ENCODE measurements around the gene WSCD1. TPM values are rescaled to one million over a fixed set of nuclear protein-coding genes. Genes with fewer than 3 reads are reported as not detected.

Gene WSCD1
- total RNA-seq, 2 experiments from 2014 or later = not detected

- H3K9me2 ChIP-seq (ENCODE audit: insufficient read depth, low read length) = no peaks in the 10 kb centered on the region
- no peaks in the 10 kb centered on the region for H3K36me3 ChIP-seq (ENCODE audit: insufficient read depth, low read length)
- no peaks in the 10 kb centered on the region for H3K9me3 ChIP-seq (ENCODE audit: low read length)
- H2AFZ ChIP-seq (ENCODE audit: low read length) = no peak overlapping the region
- no peaks in the 10 kb centered on the region for H4K20me1 ChIP-seq (ENCODE audit: insufficient read depth, low read length)
- H3K4me3 ChIP-seq (ENCODE audit: low read depth, low read length, poor library complexity, severe bottlenecking) = no peak overlapping the region
- no peak overlapping the region for H3K27ac ChIP-seq (ENCODE audit: low read depth, low read length, poor library complexity, severe bottlenecking)
- intact Hi-C loops (cut with micrococcal nuclease; ENCODE audit: unreplicated experiment) = no loop called here
- H3K4me2 ChIP-seq (ENCODE audit: low read length) = no peak overlapping the region
- TF ChIP-seq EZH2phosphoT487 (IDR thresholded peaks at IDR 0.05; ENCODE audit: borderline replicate concordance, low read depth, low read length) (no peak), CTCF (conservative IDR thresholded peaks at IDR 0.05; ENCODE audit: low read length) (no peak)
- CTCF ChIA-PET (ENCODE audit: unreplicated experiment) = no interaction called here
- POLR2A ChIA-PET = no interaction called here
- no TSS peak for BruUV-seq (replicated peaks)
- no peaks in the 10 kb centered on the region for H3K4me1 ChIP-seq (ENCODE audit: insufficient read depth, low read length, poor library complexity, severe bottlenecking)
- no peak for DNase-seq (ENCODE audit: low spot score)
- no peaks in the 10 kb centered on the region for H3K79me2 ChIP-seq (ENCODE audit: insufficient read depth, low read depth, low read length)
Observed at GRCh38 chr17:6162892-6163291, 92.7 kb downstream of the WSCD1 start.

- H3K4me2 ChIP-seq (ENCODE audit: low read length) = no peak overlapping the region
- H2AFZ ChIP-seq (ENCODE audit: low read length) = no peak overlapping the region
- H3K36me3 ChIP-seq (ENCODE audit: insufficient read depth, low read length) = no peaks in the 10 kb centered on the region
- H3K27ac ChIP-seq (ENCODE audit: low read depth, low read length, poor library complexity, severe bottlenecking) = no peak overlapping the region
- intact Hi-C loops (cut with micrococcal nuclease; ENCODE audit: unreplicated experiment) = no loop called here
- no peak for DNase-seq (ENCODE audit: low spot score)
- CTCF ChIA-PET (ENCODE audit: unreplicated experiment) = no interaction called here
- no peaks in the 10 kb centered on the region for H3K4me1 ChIP-seq (ENCODE audit: insufficient read depth, low read length, poor library complexity, severe bottlenecking)
- TF ChIP-seq EZH2phosphoT487 (IDR thresholded peaks at IDR 0.05; ENCODE audit: borderline replicate concordance, low read depth, low read length) (no peak), CTCF (conservative IDR thresholded peaks at IDR 0.05; ENCODE audit: low read length) (no peak)
- H3K4me3 ChIP-seq (ENCODE audit: low read depth, low read length, poor library complexity, severe bottlenecking) = no peak overlapping the region
- BruUV-seq (replicated peaks) = no TSS peak
- no peaks in the 10 kb centered on the region for H3K79me2 ChIP-seq (ENCODE audit: insufficient read depth, low read depth, low read length)
- POLR2A ChIA-PET = no interaction called here
- no peaks in the 10 kb centered on the region for H3K9me2 ChIP-seq (ENCODE audit: insufficient read depth, low read length)
- no peaks in the 10 kb centered on the region for H4K20me1 ChIP-seq (ENCODE audit: insufficient read depth, low read length)
- H3K9me3 ChIP-seq (ENCODE audit: low read length) = no peaks in the 10 kb centered on the region
Observed at GRCh38 chr17:6163612-6164333, 93.6 kb downstream of the WSCD1 start.

GRCh38 chr17:6164996-6165395, 94.8 kb downstream of the WSCD1 start:
- intact Hi-C loops (cut with micrococcal nuclease; ENCODE audit: unreplicated experiment) = no loop called here
- H3K4me1 ChIP-seq (ENCODE audit: insufficient read depth, low read length, poor library complexity, severe bottlenecking) = no peaks in the 10 kb centered on the region
- no peaks in the 10 kb centered on the region for H3K9me3 ChIP-seq (ENCODE audit: low read length)
- no peak for DNase-seq (ENCODE audit: low spot score)
- H3K27ac ChIP-seq (ENCODE audit: low read depth, low read length, poor library complexity, severe bottlenecking) = no peak overlapping the region
- BruUV-seq (replicated peaks) = no TSS peak
- ChIA-PET CTCF (ENCODE audit: unreplicated experiment) (no interaction called here), POLR2A (no interaction called here)
- no peaks in the 10 kb centered on the region for H3K36me3 ChIP-seq (ENCODE audit: insufficient read depth, low read length)
- H4K20me1 ChIP-seq (ENCODE audit: insufficient read depth, low read length) = no peaks in the 10 kb centered on the region
- H3K4me2 ChIP-seq (ENCODE audit: low read length) = no peak overlapping the region
- no peak overlapping the region for H2AFZ ChIP-seq (ENCODE audit: low read length)
- TF ChIP-seq CTCF (conservative IDR thresholded peaks at IDR 0.05; ENCODE audit: low read length) (no peak), EZH2phosphoT487 (IDR thresholded peaks at IDR 0.05; ENCODE audit: borderline replicate concordance, low read depth, low read length) (no peak)
- no peak overlapping the region for H3K4me3 ChIP-seq (ENCODE audit: low read depth, low read length, poor library complexity, severe bottlenecking)
- H3K79me2 ChIP-seq (ENCODE audit: insufficient read depth, low read depth, low read length) = no peaks in the 10 kb centered on the region
- no peaks in the 10 kb centered on the region for H3K9me2 ChIP-seq (ENCODE audit: insufficient read depth, low read length)

Measured in OCI-LY7 (cell line).